ENCODE measurements around the gene FBXW11. TPM values are rescaled to one million over a fixed set of nuclear protein-coding genes. Genes with fewer than 3 reads are reported as not detected.

FBXW11 gene
- total and polyA plus RNA-seq, 10 of the 15 experiments (the other 5 are each of a cell fraction or from before 2014, with no cell fraction given), result 4.3 to 61.5 (median 40.0) TPM

DNA sequence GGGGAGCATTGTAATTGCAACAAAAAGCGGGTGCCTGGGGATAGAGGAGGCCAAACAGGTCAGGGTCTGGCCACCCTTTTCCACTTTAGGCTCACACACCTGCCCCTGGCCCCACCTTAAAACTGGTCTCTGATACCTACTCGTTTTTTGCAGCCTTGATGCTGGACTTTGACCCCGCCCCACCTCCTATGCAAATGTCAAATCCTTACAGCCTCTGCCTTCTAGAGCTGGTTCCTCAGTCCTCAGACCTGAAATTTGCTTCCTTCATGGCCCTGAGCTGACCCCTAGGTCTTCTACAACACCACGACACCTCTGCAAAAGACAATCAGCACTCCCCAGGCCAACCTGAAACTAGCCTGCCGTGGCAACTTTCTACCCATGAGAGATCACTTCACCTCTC, 183.2 kb downstream of the FBXW11 start:
- intact Hi-C loops (cut with micrococcal nuclease; ENCODE audit: unreplicated experiment), result no loop called here
- H3K27ac ChIP-seq (ENCODE audit: control insufficient read depth, insufficient read depth), result no peak overlapping the region
- H3K36me3 ChIP-seq (ENCODE audit: control insufficient read depth in 2 of 2, insufficient read depth in 2 of 2, low read length in 1 of 2), result no peaks in the 10 kb centered on the region
- RAD21 ChIA-PET (ENCODE audit: unreplicated experiment), result no interaction called here
- WGBS (ENCODE audit: insufficient coverage, insufficient replicate concordance, low lambda C conversion rate, missing lambda C conversion rate), result 12% methylated on average over 5 of the region's 5 CpGs
- H3K4me3 ChIP-seq, result no peak overlapping the region
- H2AFZ ChIP-seq (ENCODE audit: control insufficient read depth, low read depth, low read length), result no peak overlapping the region
- H4K20me1 ChIP-seq (ENCODE audit: control insufficient read depth, insufficient read depth), result no peaks in the 10 kb centered on the region
- H3K4me2 ChIP-seq (ENCODE audit: control insufficient read depth, insufficient read depth), result no peak overlapping the region
- H3K27me3 ChIP-seq (replicated peaks in 1 of 2; ENCODE audit: control insufficient read depth in 2 of 2, insufficient read depth in 2 of 2, low read length in 1 of 2), result no peaks in the 10 kb centered on the region
- DNase-seq (ENCODE audit: low read depth, low spot score), result no peak
- no peaks in the 10 kb centered on the region for H3K79me2 ChIP-seq (ENCODE audit: control insufficient read depth, insufficient read depth, low read length)
- no peaks in the 10 kb centered on the region for H3K9me3 ChIP-seq (replicated peaks; ENCODE audit: control insufficient read depth, insufficient read depth, low read length)
- POLR2A ChIA-PET, result no interaction called here
- CTCF ChIA-PET, result interaction anchor here (1.3 to 1.6 kb wide), 3 partner anchors 10 to 404 kb away, joined by 3 to 4 read pairs (median 3); partner anchors contain the start of gene FGF18
- H3K4me1 ChIP-seq (ENCODE audit: control insufficient read depth, insufficient read depth, low read length), result no peaks in the 10 kb centered on the region
- in situ Hi-C loops (cut with MboI), result no loop called here
- no peak overlapping the region for H3K9ac ChIP-seq (ENCODE audit: control insufficient read depth, insufficient read depth, low read length)
- no peak for FAIRE-seq
- SMC1A ChIA-PET (ENCODE audit: uncharacterized antibody, unreplicated experiment), result interaction anchor here (1.3 kb wide), 1 partner anchor 83 kb away, joined by 3 read pairs; no protein-coding TSS in a partner anchor
- no peak for TF ChIP-seq IKZF1 (conservative IDR thresholded peaks at IDR 0.05)
- TF ChIP-seq, protein P1, sequence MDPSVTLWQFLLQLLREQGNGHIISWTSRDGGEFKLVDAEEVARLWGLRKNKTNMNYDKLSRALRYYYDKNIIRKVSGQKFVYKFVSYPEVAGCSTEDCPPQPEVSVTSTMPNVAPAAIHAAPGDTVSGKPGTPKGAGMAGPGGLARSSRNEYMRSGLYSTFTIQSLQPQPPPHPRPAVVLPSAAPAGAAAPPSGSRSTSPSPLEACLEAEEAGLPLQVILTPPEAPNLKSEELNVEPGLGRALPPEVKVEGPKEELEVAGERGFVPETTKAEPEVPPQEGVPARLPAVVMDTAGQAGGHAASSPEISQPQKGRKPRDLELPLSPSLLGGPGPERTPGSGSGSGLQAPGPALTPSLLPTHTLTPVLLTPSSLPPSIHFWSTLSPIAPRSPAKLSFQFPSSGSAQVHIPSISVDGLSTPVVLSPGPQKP (IDR thresholded peaks at IDR 0.05; ENCODE audit: low read depth, low read length), result no peak
- no peak for TF ChIP-seq RAD51 (IDR thresholded peaks at IDR 0.05)
- peak; percentile 65 for ATAC-seq
- no TSS peak for BruUV-seq (replicated peaks)

DNA sequence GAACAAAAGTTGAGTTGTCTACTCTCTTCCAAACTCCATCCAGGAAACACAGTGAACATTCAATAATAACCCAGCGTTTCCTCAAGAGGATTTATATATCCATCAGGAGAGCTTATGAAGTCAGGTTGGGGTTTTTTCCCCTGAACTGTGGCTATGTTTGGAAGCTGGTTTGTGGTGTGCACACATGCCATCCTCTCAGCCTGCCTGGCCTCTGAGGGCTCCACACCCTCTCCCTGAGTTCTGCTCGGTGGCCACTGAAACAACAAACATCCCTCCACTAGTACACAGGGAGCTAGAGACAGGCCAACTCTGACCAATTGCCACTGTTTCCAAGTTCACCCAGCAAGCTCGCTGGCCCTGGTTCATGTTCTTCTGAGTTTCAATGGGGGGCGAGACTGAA, 185.2 kb downstream of the FBXW11 start:
- ATAC-seq (no peak), DNase-seq (ENCODE audit: low read depth, low spot score) (no peak), FAIRE-seq (no peak)
- ChIA-PET RAD21 (ENCODE audit: unreplicated experiment) (no interaction called here), CTCF (no interaction called here), POLR2A (no interaction called here), SMC1A (ENCODE audit: uncharacterized antibody, unreplicated experiment) (no interaction called here)
- no TSS peak for BruUV-seq (replicated peaks)
- no peak overlapping the region for H2AFZ ChIP-seq (ENCODE audit: control insufficient read depth, low read depth, low read length)
- no peaks in the 10 kb centered on the region for H3K4me1 ChIP-seq (ENCODE audit: control insufficient read depth, insufficient read depth, low read length)
- no peak overlapping the region for H3K27ac ChIP-seq (ENCODE audit: control insufficient read depth, insufficient read depth)
- H3K79me2 ChIP-seq (ENCODE audit: control insufficient read depth, insufficient read depth, low read length), result no peaks in the 10 kb centered on the region
- 22% methylated on average over 4 of the region's 4 CpGs for WGBS (ENCODE audit: insufficient coverage, insufficient replicate concordance, low lambda C conversion rate, missing lambda C conversion rate)
- H4K20me1 ChIP-seq (ENCODE audit: control insufficient read depth, insufficient read depth), result no peaks in the 10 kb centered on the region
- no peak for TF ChIP-seq ZNF384 (IDR thresholded peaks at IDR 0.05; ENCODE audit: borderline replicate concordance, low read depth, low read length)
- TF ChIP-seq, protein P2, sequence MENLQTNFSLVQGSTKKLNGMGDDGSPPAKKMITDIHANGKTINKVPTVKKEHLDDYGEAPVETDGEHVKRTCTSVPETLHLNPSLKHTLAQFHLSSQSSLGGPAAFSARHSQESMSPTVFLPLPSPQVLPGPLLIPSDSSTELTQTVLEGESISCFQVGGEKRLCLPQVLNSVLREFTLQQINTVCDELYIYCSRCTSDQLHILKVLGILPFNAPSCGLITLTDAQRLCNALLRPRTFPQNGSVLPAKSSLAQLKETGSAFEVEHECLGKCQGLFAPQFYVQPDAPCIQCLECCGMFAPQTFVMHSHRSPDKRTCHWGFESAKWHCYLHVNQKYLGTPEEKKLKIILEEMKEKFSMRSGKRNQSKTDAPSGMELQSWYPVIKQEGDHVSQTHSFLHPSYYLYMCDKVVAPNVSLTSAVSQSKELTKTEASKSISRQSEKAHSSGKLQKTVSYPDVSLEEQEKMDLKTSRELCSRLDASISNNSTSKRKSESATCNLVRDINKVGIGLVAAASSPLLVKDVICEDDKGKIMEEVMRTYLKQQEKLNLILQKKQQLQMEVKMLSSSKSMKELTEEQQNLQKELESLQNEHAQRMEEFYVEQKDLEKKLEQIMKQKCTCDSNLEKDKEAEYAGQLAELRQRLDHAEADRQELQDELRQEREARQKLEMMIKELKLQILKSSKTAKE (IDR thresholded peaks at IDR 0.05; ENCODE audit: low read depth, poor library complexity, severe bottlenecking), result no peak
- no peak for TF ChIP-seq ASH2L (IDR thresholded peaks at IDR 0.05; ENCODE audit: borderline replicate concordance, low read depth)
- intact Hi-C loops (cut with micrococcal nuclease; ENCODE audit: unreplicated experiment) (no loop called here), in situ Hi-C loops (cut with MboI) (no loop called here)
- H3K36me3 ChIP-seq (ENCODE audit: control insufficient read depth in 2 of 2, insufficient read depth in 2 of 2, low read length in 1 of 2), result no peaks in the 10 kb centered on the region
- no peak overlapping the region for H3K9ac ChIP-seq (ENCODE audit: control insufficient read depth, insufficient read depth, low read length)
- no peaks in the 10 kb centered on the region for H3K9me3 ChIP-seq (replicated peaks; ENCODE audit: control insufficient read depth, insufficient read depth, low read length)
- no peaks in the 10 kb centered on the region; a peak in 1 of 4 replicates for H3K27me3 ChIP-seq (replicated peaks in 1 of 2; ENCODE audit: control insufficient read depth in 2 of 2, insufficient read depth in 2 of 2, low read length in 1 of 2)
- no peak overlapping the region for H3K4me3 ChIP-seq
- no peak overlapping the region for H3K4me2 ChIP-seq (ENCODE audit: control insufficient read depth, insufficient read depth)
